HS-27A (cell line): ENCODE measurements around the gene OSBPL1A.

Experiments used
- DNase-seq: peaks from one replicate; pipeline ENCODE4 v3.0.0-alpha.2; 2012; ENCODE audit warnings: low read depth, missing footprints

The OSBPL1A gene

DNA sequence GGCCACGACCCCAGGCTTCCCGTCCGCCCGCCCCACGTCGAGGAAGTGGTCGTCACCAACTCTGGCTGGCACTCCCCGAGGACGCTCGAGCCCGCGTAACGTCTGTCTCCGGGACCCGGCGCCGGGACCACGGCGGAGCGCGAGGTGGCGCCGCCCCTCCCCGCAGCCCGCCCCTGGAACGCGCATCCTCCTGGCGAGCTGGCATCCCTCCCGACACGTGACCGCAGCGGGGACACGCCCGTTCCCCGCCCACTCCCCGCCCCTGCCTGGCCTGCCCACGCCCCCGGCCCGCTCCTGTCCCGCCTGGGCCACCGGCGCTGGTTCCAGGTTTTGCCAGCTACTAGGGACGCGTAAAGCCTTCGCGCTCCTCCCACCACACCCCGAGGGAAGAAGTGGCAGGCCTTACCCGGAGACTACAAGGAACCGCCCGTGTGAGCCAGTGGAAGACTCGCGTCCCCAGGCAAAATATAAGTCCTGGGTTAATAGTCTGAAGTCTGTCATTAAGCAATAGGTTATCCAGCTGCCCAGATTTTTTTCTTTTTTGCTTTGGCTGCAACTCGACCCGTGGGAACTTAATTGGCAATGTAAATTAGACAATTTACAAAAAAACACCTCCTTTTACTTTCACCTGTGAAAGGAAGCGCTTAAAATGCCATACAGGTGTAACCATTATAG lies at the start of gene OSBPL1A:
Gene OSBPL1A, minus strand, starts transcription at position 131 of the 675 bp plus-strand sequence. CDS start 20,291 bp downstream, outside the sequence.
- peak; percentile 69 for DNase-seq

DNA sequence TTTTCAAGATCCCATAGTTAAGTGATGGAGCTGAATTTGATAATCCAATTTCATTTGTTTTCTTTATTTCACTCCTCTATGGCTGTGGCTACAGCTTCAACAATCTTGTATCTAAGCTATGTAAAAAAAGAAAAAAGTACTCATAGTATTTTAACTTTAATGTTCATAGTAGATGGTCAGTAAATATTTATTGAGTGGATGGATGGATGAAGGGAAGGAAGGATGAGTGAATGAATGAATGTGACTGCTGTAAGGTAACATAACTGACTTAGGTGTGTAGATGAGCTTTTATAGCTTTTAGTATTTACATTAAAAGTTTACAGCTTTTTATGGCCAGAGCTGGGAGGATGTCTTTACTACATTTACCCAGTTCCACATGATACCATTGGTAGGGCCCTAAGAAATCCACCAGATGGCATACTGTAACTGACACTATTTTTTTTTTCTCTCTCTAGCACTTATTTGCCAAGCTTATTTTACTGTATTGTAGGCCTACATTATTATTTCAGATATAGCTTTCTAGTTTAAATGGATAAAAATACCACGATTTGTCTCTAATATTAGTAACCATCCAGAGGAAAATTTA lies 49.4 kb upstream of the OSBPL1A start:
- no peak for DNase-seq

GRCh38 chr18:24446453-24446852 lies 48.8 kb upstream of the OSBPL1A start:
- no peak for DNase-seq

DNA sequence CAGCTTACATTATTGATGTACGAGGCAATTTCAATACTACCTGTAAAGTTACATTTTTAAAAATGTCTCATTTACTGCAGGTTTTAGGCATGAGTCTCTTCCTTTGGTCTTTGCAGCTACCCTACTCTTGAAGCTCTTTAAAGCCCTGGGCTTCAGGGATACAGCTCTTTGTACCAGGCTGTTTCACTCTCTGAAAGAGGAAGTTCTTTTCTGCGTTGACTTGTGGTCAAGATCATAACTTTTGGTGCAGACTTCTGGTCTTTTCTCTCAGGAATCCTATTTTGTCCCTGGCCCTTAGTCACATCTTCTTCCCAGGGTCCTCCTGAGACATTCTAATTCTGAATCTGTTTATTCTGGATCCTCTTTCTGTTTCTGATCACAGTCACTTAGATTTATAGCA lies 46.2 kb upstream of the OSBPL1A start:
- no peak for DNase-seq

GRCh38 chr18:24436939-24437338 lies 39.3 kb upstream of the OSBPL1A start:
- DNase-seq = no peak

GRCh38 chr18:24432618-24433017 lies 35.0 kb upstream of the OSBPL1A start:
- no peak for DNase-seq

GRCh38 chr18:24429188-24429587 lies 31.6 kb upstream of the OSBPL1A start:
- no peak for DNase-seq

- DNase-seq = no peak
Measured at GRCh38 chr18:24428709-24429108, 31.1 kb upstream of the OSBPL1A start.

GRCh38 chr18:24427484-24427883 lies 29.9 kb upstream of the OSBPL1A start:
- no peak for DNase-seq

DNA sequence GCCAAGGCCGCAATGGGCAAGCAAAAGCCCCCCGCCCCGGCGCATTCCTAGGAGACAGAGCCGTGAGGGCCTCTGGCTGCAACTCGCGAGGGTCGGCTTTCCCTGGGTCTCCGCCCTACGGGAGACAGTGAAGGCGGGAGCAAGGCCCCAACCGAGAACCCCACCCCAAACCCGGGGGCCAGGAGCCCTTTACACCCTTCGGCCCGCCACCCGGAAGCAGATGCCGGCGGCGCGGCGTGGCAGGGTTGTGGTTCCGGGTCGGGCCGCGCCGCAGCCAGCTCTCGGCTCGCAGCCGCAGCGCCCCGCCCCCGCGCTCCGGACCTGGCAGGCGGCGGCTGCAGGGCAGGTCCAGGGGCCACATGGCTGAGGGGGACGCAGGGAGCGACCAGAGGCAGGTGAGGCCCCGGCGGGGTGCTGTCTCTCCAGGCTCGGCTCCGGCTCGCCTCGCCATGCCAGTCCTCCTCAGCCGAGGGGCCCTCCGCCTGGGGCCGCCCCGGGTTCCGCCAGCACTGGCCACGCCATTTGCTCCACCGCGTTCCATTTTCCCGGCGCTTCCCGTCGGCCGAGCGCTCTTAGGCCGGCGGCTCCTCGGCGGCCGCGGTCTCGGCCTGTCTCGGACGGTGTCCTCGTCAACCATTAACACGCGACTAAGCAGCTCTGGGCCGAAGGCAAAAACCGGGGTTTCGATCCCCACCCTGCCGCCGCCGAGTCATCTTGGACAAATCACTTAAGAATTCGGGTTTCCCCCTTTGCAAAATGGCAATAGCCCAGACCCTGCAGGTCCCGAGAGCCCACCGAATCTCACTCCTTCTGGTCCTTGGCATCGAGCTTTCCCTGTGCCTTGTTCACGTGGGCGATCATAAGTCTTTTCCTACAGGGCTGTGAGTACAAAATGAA lies 29.0 kb upstream of the OSBPL1A start, which contains the start of gene IMPACT:
Gene IMPACT, plus strand, starts transcription at position 273 of the 897 bp plus-strand sequence. Its CDS starts 87 bp downstream, at position 360.
- DNase-seq = peak; percentile 29

DNA sequence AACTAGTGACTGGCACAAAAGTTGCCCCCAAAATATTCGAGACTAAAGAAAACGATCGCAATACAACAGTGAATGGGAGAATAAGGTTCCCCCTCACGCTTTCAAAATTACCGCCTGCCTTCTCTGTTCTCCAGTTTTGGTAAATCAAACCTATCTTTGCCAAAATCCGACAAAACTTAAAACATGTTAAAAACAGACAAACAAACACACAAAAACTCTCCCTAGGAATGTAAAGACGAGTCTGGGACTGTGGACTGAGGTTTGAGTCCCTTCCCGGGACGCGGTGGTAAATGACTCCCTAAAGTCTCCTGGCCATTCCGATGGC lies 28.4 kb upstream of the OSBPL1A start:
- no peak for DNase-seq

GRCh38 chr18:24421831-24422230 lies 24.2 kb upstream of the OSBPL1A start:
- DNase-seq = no peak

GRCh38 chr18:24420551-24420950 lies 22.9 kb upstream of the OSBPL1A start:
- no peak for DNase-seq

GRCh38 chr18:24417480-24417879 lies 19.9 kb upstream of the OSBPL1A start:
- no peak for DNase-seq

GRCh38 chr18:24414349-24415003 lies 16.9 kb upstream of the OSBPL1A start:
- DNase-seq = no peak

GRCh38 chr18:24413148-24413547 lies 15.5 kb upstream of the OSBPL1A start:
- no peak for DNase-seq

- DNase-seq = no peak
Measured at GRCh38 chr18:24408496-24408895, 10.9 kb upstream of the OSBPL1A start.

DNA sequence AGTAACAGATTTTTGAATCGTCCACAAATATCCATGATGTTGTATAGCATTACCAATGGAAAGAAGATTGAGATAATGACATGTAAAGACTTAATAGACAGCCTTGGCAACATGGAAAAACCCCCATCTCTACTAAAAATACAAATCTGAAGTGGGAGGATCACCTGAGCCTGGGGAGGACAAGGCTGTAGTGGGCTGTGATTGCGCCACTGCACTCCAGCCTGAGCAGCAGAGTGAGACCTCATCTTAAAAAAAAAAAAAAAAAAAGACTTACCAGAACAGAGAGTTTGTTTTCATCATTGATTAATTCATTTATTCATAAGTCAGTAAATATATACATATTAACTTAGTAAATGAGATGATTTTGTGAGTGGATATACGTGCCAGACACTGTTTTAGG lies 7.0 kb upstream of the OSBPL1A start:
- DNase-seq = no peak

GRCh38 chr18:24403076-24403475 lies 5.5 kb upstream of the OSBPL1A start:
- no peak for DNase-seq

GRCh38 chr18:24402209-24402785 lies 4.7 kb upstream of the OSBPL1A start:
- no peak for DNase-seq

DNA sequence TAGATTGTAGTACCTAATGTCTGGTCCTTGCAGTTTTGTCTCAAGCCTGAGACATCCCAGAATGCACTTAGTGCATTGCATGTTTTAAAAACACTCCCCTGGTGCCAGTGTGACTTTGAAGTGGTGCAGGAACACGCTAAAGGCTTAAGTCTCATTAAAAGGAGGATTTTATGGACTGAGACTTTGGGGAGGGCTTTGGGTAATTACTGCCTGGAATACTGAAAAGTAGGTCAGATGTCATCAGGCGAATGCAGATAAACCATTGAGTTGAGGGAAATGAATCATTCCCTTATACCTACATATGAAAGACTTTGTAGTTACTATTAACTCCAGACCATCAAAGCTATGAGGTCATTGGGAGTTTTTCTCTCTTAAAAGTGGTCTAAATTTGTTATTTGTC lies 3.0 kb upstream of the OSBPL1A start:
- DNase-seq = no peak

DNA sequence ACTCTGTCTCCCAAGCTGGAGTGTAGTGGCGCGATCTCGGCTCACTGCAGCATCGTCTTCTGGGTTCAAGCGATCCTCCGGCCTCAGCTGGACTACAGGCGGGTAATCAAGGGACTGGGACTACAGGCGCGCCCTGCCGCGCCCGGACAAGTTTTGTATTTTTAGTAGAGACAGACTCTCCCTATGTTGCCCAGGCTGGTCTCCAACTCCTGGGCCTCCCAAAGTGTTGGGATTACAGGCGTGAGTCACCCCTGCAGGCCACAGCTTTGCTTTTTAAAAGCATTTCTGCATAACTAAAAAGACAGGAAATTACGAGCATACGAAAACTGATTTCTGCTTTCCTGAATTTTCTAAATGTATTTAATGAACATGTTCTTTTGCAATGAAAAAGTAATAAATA lies 916 bp upstream of the OSBPL1A start:
- DNase-seq = no peak
